GM19467 (cell line): ENCODE results near the gene CIC.

Experiments used
- ATAC-seq: cut with Tn5 transposase; IDR thresholded peaks from one replicate; pipeline ENCODE4 v1.9.1; 2021; ENCODE audit warnings: mild to moderate bottlenecking, moderate library complexity; ENCODE audit not compliant: unreplicated experiment

Gene CIC

DNA sequence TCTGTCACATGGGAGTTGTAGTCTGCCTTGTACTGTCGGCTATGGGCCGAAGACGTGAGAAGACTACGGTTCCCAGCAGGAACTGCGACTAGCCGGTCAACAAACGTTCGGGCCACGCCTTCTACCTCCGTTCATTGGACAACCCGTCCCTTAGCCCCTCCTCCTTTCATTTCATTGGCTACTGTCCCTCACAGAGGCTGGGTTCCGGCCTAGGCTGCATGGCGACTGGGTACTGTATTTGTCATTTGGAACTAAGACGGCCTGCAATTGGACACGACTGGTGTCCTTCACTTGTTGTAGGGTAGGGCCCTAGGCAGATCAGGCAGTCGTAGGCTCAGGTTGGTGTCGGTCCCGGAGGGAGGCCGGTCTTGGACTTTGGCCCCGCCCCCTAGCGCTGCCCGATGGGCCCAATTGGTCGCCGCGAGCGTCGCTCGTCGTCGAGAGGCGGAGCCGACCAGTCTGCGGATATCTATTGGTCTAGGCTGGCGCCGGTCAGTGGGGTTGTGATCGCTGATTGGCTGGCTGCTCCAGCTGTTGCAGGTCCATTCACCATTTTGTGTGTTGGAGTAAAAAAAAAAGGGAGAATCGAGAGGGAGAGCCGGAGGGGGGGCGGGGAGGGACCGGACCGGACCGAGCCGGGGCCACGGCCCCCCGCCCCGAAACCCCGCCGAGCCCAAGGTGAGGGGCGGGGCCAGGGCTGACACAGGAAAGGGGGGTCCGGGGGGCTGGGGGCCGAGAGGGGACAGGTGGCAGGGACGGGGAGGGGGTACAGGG, at the start of gene CIC:
Gene CIC (plus strand): TSS at position 549 of the 774 bp plus-strand sequence. CDS start 2,532 bp downstream, outside the sequence.
- peak; percentile 77 for ATAC-seq

DNA sequence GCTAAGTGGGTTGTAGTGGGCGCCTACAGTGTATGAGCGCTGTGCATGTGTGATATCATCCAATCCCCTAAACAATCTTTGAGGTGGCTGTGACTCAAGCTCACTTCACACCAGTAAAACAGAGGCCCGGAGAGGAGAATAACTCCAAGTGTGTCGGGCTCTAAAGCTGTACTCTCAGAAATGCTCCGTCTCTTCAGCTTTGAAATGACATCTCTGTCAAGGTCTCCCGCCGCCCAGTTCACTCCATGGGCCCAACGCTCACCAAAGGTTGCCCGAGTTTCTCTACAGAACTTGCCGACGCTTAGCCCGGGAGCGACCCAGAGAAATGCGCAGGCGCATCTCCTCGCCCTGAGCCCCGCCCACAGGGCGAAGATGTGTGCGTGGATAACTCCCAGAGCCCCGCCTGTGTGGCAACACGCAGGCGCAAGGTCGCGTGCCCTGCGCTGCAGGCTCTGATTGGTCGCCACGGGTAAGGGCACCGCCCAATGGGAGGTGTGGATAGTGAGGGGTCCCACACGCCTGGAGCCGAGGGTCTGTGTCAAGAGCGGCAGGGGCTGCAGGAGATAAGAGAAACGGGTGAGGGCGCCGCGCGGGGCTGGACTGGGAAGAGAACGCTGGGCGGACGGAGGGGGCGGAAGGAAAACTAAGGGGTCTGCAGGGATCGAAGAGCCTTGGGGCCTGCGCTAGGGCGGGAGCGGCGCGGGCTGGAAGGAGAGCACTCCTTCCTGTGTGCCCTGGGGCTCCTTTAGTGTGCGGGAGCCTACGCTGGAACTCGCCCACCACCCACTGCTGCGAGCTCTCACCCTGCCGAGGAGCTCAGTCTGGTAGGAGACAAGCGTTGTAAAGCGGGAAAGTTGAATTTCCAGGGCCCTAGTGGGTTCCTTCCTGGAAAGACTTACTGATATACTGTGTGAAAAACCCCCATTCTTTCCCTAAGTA, 49.0 kb upstream of the CIC start, which contains the start of gene ZNF526:
Gene ZNF526 (plus strand): TSS at position 501 of the 939 bp plus-strand sequence. CDS start 4,092 bp downstream, outside the sequence.
- ATAC-seq = peak; percentile 75

- no peak for ATAC-seq
Measured at GRCh38 chr19:42220751-42221097, 48.3 kb upstream of the CIC start.

DNA sequence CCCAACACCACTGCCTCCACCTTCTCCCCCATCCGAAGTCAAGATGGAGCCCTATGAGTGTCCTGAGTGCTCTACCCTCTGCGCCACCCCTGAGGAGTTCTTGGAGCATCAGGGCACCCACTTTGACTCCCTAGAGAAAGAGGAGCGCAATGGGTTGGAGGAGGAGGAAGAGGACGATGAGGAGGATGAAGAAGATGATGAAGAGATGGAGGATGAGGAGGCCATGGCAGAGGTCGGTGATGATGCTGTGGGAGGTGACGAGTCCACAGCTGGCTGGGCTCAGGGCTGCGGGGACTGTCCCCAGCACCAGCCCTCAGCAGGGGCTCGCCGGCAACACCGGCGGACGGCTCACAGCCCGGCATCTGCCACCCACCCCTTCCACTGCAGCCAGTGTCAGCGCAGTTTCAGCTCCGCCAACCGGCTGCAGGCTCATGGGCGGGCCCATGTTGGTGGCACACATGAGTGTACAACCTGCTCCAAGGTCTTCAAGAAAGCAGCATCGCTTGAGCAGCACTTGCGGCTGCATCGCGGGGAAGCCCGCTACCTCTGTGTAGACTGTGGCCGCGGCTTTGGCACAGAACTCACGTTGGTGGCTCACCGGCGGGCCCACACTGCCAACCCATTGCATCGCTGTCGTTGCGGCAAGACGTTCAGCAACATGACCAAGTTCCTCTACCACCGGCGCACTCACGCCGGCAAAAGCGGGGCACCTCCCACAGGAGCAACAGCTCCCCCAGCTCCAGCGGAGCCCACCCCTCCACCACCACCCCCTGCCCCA, 43.9 kb upstream of the CIC start:
- no peak for ATAC-seq

DNA sequence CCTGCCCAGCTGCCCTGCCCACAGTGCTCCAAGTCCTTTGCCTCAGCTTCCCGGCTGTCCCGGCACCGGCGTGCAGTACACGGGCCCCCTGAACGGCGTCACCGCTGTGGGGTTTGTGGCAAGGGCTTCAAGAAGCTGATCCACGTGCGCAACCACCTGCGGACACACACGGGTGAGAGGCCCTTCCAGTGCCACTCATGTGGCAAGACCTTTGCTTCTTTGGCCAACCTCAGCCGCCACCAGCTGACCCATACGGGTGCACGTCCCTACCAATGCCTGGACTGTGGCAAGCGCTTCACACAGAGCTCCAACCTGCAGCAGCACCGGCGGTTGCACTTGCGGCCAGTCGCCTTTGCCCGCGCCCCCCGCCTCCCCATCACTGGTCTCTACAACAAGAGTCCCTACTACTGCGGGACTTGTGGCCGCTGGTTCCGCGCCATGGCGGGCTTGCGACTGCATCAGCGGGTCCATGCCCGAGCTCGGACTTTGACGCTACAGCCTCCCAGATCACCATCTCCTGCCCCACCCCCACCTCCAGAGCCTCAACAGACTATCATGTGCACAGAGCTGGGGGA, 43.2 kb upstream of the CIC start:
- ATAC-seq = no peak

DNA sequence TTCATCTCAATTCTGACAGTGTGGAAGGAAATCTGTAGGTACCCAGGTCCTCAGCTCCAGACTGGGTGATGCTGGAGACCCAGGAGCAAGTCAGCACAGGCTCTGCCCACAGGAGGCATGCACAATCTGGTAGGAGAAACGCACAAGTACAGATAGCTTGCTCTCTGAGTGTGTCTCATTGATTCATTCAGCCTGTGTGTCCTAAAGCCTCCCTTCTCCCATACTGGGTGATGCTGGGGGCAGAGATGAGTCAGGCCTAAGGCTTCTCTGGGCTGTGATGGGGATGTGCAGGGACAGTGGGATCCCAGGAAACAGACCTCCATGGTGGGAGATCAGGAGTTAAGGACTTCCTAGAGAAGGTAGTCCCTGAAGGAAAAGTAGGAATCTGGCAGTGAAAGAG, 42.2 kb upstream of the CIC start:
- no peak for ATAC-seq

DNA sequence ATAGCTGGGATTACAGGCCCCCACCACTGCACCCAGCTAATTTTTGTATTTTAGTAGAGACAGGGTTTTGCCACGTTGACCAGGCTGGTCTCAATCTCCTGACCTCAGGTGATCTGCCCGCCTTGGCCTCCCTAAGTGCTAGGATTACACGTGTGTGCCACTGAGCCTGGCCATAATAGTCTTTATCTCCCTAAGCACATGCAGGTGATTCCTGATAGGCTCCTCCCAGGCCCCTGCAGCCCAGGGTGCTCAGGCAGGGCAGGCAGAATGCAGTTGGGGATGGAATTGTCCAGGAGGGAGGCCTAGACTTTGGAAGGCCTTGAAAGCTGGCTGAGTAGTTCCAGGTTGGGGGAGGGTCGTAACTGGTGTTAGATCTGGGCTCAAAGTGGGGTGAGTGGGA, 40.4 kb upstream of the CIC start:
- no peak for ATAC-seq

DNA sequence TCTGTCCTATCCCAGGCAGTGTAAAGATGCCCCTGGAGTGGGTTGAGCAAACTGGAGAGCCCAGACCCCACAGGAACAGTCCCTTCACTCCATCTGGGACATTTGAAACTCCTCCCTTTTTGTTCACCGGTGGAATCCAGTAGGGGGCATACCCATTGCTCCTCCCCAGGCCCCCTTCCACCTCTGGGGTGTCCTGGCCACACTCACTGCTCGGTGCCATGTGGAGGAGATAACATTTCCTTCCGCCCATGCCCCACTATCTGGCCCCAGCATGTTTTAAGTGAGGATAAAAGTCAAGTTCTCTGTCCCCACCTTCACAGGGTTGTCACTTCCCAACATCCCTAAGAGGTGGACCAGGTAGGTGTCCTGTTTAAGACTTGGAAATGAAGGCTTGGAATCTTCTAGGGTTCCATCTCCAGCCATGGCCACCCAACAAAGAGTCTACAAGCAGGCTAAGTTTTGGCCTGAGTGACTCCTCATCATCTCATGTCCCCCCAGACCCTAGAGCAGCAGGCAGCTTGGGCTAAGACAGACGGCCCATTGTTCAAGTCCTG, 39.7 kb upstream of the CIC start:
- no peak for ATAC-seq

DNA sequence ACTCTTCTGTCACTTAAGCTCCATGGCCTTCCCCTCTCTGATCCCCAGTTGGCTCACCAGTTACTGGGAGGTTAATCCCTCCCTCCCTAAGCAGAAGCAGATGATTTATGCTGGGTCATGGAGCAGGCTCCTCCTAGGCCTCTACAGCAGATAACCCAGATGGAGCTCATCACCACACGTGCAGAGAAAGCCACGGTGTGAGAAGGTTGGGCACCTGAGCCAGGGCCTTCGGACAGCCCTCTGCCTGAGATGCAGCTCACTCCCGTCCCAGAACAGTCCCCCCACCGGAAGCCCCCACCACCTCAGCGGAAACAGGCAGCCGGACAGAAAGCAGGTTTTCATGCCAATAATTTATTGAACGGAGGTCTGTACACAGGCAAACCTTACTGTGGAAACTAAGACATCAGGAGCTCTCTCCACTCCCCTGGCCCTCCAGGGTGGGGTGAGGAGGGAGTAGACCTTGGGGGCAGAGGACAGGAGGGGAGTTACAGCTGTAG, 39.1 kb upstream of the CIC start:
- ATAC-seq = no peak

DNA sequence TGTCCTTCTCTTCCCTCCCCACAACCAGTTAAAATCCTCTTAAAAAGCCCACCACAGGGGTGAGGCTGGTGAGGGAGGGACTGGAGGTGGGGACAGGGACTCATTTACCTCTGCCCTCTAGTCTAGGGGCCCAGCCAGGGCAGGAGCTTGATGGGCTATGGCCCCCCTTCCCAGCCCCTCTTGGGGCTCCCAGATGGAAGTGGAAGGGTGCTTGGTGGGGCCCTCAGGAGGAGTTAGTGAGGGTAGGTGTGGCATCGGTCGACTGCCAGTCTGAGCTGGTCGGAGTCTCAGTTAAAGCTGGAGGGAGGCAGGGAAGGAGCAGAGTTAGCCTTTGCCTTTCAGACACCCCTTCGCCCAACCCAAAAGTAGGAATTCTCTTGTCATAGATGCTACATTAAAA, 38.5 kb upstream of the CIC start:
- no peak for ATAC-seq

DNA sequence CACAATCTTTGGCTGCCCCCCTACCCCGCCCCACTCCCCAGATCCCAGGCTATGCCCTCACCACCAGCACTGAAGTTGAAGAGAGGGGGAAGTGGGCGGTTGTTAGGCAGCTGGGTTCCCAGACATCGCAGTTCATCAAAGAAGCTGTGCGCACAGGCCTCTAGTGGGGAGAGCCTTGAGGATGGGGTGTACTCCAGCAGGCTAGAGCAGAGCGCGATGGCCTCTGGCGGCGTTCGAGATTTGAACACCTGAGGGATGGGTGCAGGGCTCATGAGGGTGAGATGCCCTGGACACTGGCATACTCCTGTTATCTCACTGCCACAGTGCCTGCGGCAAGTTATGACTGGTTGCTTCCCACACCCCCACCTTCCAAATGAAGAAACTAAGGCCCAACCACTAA, 36.6 kb upstream of the CIC start:
- ATAC-seq = no peak

- no peak for ATAC-seq
Measured at GRCh38 chr19:42233106-42233505, 35.9 kb upstream of the CIC start.

GRCh38 chr19:42233678-42234292, 35.3 kb upstream of the CIC start:
- ATAC-seq = no peak

- ATAC-seq = no peak
Measured at GRCh38 chr19:42234364-42234763, 34.7 kb upstream of the CIC start.

- no peak for ATAC-seq
Measured at GRCh38 chr19:42235181-42235580, 33.9 kb upstream of the CIC start.

- ATAC-seq = no peak
Measured at GRCh38 chr19:42239544-42240220, 29.4 kb upstream of the CIC start.

DNA sequence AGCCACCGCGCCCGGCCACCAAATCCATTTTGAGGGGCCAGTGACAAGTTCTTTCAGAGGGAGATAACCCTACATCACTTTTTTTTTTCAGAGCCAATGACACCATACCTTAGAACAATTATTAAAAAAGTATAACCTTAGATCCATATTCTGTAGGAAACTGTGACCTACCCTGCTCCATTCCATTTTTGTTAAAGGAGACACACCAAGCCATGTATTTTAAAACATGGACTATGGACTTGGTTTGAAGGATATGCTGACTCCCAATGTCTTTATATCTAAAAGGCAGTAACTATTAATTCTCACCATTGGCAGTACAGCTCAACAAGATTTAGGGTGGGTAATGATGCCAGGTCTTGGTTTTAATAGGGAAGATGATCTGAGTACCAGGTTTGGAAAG, 27.8 kb upstream of the CIC start:
- ATAC-seq = no peak

DNA sequence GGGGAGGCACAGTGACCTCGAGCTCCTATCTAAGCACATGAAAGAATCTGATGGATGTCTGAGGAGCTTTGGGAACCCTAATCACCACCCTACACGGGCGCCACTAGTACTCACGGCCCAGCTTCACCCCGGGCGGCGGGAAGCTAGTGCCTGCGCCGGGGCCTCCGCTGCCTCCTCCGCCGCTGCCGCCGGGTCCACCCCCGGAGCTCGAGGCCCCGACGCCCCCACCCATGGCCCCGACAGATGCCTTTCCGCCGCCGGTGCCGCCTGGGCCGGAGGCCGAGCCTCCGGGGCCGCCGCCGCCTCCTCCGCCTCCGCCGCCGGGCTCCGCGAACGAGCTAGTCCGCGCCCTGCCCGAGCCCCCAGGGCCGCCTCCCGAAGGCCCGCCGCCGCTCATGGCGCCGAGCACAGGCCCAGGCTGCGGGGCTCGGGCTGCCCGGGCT, 27.0 kb upstream of the CIC start:
- no peak for ATAC-seq
